Suprapubic skin (tissue), 4 donors: ENCODE results near the gene SMG6. TPM values are rescaled to one million over a fixed set of nuclear protein-coding genes. Genes with fewer than 3 reads are reported as not detected.

Source experiments
- DNase-seq, 2 donors: peaks; one replicate each; pipeline ENCODE4 v3.0.0-alpha.2; 2019; ENCODE audit warnings: low spot score in 2 of 2
- H3K27ac ChIP-seq: fragments of 200-600 bp; sonication (generic); one replicate; pipeline ENCODE4 v1.5.1; 2019
- H3K27me3 ChIP-seq: fragments of 200-600 bp; sonication (generic); one replicate; pipeline ENCODE4 v1.5.1; 2019
- H3K36me3 ChIP-seq: fragments of 200-600 bp; sonication (generic); one replicate; pipeline ENCODE4 v1.5.1; 2019
- H3K4me1 ChIP-seq: fragments of 200-600 bp; sonication (generic); one replicate; pipeline ENCODE4 v1.5.1; 2019
- H3K4me3 ChIP-seq: fragments of 200-600 bp; sonication (generic); one replicate; pipeline ENCODE4 v1.5.1; 2019; ENCODE audit warnings: mild to moderate bottlenecking
- H3K9me3 ChIP-seq: fragments of 200-600 bp; sonication (generic); one replicate; pipeline ENCODE4 v1.5.1; 2019
- EP300 ChIP-seq: sonication (generic); formaldehyde crosslinking; IDR thresholded peaks from one replicate; pipeline ENCODE4 v1.6.1; 2017; ENCODE audit warnings: antibody characterized with exemption
- POLR2A ChIP-seq, 2 donors: fragments of 450-650 bp; IDR thresholded peaks; one replicate each; pipeline ENCODE4 v1.6.1; 2017; ENCODE audit warnings: antibody characterized with exemption in 2 of 2, mild to moderate bottlenecking in 2 of 2, moderate library complexity in 2 of 2
- POLR2AphosphoS5 ChIP-seq, 3 donors: sonication (generic); formaldehyde crosslinking; IDR thresholded peaks; one replicate each; pipeline ENCODE4 v1.6.1; 2017; ENCODE audit warnings: antibody characterized with exemption in 3 of 3
- WGBS: methylation state at CpG from one replicate; pipeline ENCODE4 v1.1.5; 2018; 5-methylcytosine and 5-hydroxymethylcytosine counted together
- total RNA-seq, 4 donors: library from RNA; depleted of rRNA; stranded (reverse); fragments of >200 nt; gene quantifications; one replicate each; pipeline ENCODE4 v1.1.0, GENCODE V29; 2016
- TF ChIP-seq, protein P1 (sequence below), 2 donors: fragments of 200-600 bp in 1 of 2; fragments of 450-650 bp in 1 of 2; sonication (generic) in 1 of 2; IDR thresholded peaks; one replicate each; pipeline ENCODE4 v1.5.1; 2016 to 2019; ENCODE audit warnings: antibody characterized with exemption in 2 of 2, mild to moderate bottlenecking in 1 of 2, moderate library complexity in 1 of 2

SMG6 gene
- total RNA-seq, 4 donors from 2014 or later: 29.6 to 58.6 (median 45.5) TPM

DNA sequence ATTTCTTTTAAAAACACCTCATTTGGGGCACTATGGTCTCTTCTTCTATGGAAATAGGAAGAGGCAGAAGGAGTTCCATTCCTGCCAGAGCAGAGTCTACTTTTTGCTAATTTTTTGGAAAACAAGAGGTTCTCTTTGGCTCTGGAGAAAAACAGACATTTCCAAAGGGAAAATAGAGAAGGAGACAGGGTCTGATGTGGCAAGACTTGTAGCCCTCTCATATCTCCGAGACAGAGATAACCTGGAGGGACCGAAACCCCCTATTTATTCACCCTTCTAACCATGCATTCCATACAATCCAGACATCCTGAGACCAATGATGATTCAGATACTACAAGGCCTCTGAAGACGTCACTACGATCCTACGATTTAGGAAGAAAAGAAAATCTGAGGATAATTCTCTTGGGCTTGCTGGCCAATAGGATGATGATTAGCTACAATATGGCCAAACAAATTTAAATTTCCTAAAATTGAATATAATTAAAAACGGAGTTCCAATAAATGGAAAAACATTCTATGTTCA is 178.5 kb downstream of the SMG6 start:
- H3K27ac ChIP-seq: no peak overlapping the region
- TF ChIP-seq EP300: no peak
- TF ChIP-seq, protein P1, sequence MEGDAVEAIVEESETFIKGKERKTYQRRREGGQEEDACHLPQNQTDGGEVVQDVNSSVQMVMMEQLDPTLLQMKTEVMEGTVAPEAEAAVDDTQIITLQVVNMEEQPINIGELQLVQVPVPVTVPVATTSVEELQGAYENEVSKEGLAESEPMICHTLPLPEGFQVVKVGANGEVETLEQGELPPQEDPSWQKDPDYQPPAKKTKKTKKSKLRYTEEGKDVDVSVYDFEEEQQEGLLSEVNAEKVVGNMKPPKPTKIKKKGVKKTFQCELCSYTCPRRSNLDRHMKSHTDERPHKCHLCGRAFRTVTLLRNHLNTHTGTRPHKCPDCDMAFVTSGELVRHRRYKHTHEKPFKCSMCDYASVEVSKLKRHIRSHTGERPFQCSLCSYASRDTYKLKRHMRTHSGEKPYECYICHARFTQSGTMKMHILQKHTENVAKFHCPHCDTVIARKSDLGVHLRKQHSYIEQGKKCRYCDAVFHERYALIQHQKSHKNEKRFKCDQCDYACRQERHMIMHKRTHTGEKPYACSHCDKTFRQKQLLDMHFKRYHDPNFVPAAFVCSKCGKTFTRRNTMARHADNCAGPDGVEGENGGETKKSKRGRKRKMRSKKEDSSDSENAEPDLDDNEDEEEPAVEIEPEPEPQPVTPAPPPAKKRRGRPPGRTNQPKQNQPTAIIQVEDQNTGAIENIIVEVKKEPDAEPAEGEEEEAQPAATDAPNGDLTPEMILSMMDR (IDR thresholded peaks at IDR 0.05): no peak
- TF ChIP-seq POLR2A (IDR thresholded peaks at IDR 0.05): no peak
- no peak for TF ChIP-seq POLR2AphosphoS5 (IDR thresholded peaks at IDR 0.05)
- no peak overlapping the region for H3K4me3 ChIP-seq
- peaks cover 9% of the 10 kb centered on the region for H3K36me3 ChIP-seq
- no peaks in the 10 kb centered on the region for H3K27me3 ChIP-seq
- no peaks in the 10 kb centered on the region for H3K9me3 ChIP-seq
- peaks cover 36% of the 10 kb centered on the region for H3K4me1 ChIP-seq
- 98% methylated on average over 6 of the region's 6 CpGs for WGBS
- DNase-seq: no peak

DNA sequence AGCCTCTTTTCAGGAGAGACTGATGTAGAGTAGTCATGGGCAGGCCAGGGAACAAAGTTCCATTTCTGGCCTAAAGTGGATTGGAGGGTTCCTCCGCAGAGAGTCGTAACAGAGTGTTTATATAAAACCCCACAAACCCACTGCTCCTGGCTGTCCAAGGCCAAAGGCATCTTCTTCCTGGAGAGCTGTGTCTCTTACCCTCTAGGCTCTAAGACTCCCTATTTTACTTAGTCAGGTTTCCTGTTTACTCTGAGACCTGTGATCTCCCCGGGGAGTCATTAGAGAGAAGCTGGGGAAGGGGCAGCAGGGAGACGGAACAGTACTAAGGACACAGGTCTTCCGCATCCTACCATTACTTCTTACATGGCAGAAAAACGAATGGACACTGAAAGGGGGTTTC is 179.2 kb downstream of the SMG6 start:
- Histone ChIP-seq H3K27me3 (no peaks in the 10 kb centered on the region), H3K4me3 (no peak overlapping the region), H3K36me3 (peaks cover 10% of the 10 kb centered on the region), H3K9me3 (no peaks in the 10 kb centered on the region), H3K4me1 (peaks cover 36% of the 10 kb centered on the region), H3K27ac (peak overlapping the region; percentile 79)
- no peak for TF ChIP-seq POLR2A (IDR thresholded peaks at IDR 0.05)
- TF ChIP-seq, protein P1 (IDR thresholded peaks at IDR 0.05): no peak
- TF ChIP-seq POLR2AphosphoS5 (IDR thresholded peaks at IDR 0.05): no peak
- no peak for TF ChIP-seq EP300
- WGBS: 87% methylated on average over 6 of the region's 6 CpGs
- DNase-seq: no peak

DNA sequence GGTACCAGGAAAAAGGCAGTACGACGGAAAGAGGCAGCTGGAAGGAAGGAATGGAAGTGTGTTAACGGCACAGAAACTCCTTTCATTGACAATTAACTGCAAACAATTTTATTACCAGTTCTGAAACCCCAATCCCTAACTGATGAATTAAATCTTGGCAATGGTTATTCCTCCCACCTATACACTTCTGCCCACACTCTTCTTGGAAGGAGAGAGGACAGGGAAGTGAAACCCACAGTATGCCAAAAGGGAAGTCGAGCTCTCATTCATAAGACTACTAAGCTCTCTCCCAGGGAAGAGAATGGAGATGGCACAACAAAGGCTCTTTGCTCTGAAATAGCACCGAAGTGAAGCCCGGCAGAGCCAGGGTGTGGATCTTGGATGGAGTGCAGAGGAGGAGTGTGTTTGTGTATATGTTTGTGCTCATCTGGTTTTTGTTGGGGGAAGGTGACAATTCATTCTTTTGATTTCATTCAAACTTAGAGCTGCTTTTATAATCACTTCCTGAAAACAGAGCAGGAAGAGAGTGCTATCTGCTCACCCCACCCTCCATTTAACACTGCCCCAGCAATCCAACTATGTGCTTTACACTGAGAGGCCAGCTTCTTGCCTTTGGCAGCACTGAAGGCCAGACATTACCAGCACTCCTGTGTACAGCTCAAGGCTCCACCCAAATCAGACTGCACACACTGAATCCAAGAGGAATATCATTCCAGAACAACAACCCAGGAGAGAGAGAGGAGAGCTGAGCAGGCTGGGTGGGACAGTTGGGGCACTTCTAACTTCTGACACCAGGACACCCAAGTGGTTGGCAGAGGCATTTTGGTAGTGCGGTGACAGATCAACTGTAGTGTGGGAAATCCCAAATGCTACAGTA is 180.0 kb downstream of the SMG6 start:
- TF ChIP-seq, protein P1 (IDR thresholded peaks at IDR 0.05): peak in 1 of 2 donors; percentile 7
- TF ChIP-seq POLR2A (IDR thresholded peaks at IDR 0.05): no peak

DNA sequence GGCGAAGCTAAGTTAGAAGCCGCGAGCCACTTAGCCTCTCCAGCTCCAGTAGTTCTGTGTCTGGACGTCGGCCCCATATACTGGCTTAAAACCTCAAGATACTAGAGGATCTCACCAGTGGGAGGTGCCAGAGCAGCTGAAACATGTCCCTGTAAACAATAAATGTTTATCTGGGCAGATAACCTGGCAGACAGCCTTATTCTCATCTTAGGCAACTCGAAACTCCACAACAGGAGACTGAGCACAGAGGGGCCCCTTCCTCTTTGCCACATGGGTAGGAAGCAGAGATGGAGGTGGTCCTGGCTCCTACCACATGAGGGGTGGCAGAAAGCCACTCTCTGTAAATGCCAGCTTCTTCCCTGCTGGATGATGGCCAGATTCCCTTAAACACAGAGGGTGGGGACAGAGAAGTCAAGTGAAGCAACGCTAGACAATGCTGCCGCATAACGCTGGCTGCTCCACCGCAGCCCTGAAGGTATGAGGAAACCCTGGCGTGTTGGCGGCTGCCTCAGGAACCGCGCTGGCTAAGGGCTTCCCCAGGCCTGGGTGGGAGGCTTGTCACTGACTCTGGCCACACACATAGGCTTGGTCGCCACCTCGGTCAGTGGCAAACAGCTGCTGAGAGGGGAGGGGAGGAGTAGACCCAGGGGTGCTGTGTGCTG is 180.8 kb downstream of the SMG6 start:
- peak; percentile 86 to 88 for DNase-seq
- TF ChIP-seq, protein P1 (IDR thresholded peaks at IDR 0.05): no peak
- no peak for TF ChIP-seq POLR2AphosphoS5 (IDR thresholded peaks at IDR 0.05)
- no peak for TF ChIP-seq EP300
- TF ChIP-seq POLR2A (IDR thresholded peaks at IDR 0.05): no peak
- H3K27me3 ChIP-seq: no peaks in the 10 kb centered on the region
- peak overlapping the region; percentile 79 for H3K27ac ChIP-seq
- H3K4me3 ChIP-seq: peak overlapping the region; percentile 2
- peaks cover 36% of the 10 kb centered on the region for H3K4me1 ChIP-seq
- H3K36me3 ChIP-seq: peaks cover 10% of the 10 kb centered on the region
- 16% methylated on average over 16 of the region's 16 CpGs for WGBS
- no peaks in the 10 kb centered on the region for H3K9me3 ChIP-seq

More for the DNA sequence above, 180.0 kb downstream of the SMG6 start:
- no peak for DNase-seq
- peak overlapping the region; percentile 79 for H3K27ac ChIP-seq
- H3K9me3 ChIP-seq: no peaks in the 10 kb centered on the region
- H3K36me3 ChIP-seq: peaks cover 10% of the 10 kb centered on the region
- 23% methylated on average over 7 of the region's 7 CpGs for WGBS
- peaks cover 36% of the 10 kb centered on the region for H3K4me1 ChIP-seq
- H3K27me3 ChIP-seq: no peaks in the 10 kb centered on the region
- H3K4me3 ChIP-seq: peak overlapping the region; percentile 2
